Suppressor macrophage treated with lipopolysaccharide for 1 hour (primary cell): ENCODE data around the gene CSNK2B.
"Not testable (repeated sequence)": the region's sequence is repeated elsewhere in the genome, so short reads cannot be mapped to it uniquely, and the experiment has no call there.

Source experiments
- DNase-seq, 3 donors: peaks; one replicate each; pipeline ENCODE4 v3.0.0-alpha.2; 2020 to 2022

Gene CSNK2B

DNA sequence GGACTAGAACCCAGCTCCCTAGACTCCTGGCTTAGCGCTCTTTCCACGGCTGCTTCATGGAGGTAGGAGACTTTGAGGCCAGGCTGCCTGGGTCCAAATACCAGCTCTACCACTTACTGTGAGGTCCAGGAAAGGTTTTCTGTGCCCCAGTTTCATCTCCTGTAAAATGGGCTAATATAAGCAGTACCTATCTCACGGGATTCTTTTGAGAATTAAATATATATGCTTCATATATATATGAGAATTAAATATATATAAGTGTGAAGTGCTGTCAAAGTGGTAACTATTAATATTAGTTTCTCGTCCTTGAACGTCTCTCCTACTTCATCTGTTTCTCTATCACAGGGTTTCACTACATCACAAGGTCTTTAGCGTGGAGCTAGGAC is 25.2 kb downstream of the CSNK2B start:
- DNase-seq = no peak

DNA sequence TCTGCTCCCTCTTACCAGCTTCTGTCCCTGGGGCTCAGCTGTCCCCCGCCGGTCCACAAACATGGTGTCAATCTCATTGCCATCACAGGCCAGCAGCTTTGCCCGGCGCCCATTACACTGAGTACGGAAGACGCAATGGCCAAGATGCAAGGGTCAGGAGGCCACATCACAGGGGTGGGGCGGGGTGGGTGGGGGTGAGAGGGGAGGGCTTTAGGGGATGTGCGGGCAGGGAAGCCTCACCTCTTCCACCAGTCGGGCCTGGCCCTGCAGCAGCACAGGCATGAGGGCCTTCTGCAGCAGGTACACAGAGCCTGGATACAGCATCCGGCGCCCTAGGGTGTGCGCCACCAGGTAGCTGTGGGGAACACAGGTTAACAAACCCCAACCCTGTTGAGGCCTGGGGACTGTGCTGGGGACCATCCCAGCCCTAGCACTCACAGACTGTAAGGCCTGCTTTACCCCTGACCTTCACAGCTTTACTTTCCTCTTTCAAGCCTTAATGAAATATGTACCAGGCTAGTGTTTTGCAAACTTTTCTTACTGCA is 25.8 kb downstream of the CSNK2B start:
- DNase-seq = no peak

DNA sequence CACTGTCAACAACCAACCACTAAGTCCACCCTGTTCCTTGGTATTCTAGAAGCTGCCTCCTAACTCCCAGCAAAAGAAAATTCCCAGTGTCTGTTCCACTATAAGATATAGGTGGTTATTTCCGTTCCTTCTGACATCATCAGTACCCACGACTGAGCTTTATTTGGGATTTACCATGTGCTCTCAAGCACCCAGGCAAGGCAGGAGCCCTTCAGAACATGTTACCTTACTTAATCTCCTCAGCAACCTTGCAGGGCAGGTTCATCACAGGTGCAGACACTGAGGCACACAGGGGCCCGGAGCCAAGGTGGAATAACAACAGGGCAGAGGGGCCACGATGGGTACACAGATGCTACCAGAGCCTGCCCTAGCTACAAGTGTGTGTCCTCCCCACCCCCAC is 26.5 kb downstream of the CSNK2B start:
- DNase-seq = no peak

DNA sequence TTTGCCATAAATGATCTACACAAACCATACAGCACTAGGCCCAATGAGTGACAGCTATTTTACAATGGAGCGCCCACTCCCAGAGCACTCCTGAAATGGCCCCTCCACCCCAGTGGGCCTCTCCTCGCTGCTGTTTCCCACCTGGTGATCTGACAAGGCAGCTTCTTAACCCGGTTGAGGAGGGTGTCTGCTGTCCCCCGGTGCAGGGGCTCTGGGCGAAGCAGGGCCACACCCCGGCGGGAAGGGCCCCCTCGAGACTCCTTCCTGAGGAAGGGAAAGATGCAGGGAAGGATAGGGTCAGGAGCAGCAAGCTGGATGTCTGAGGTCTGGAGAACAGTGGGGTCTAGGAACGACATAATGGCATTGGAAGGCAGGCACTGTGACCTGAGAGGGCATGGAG is 27.0 kb downstream of the CSNK2B start:
- DNase-seq = no peak

DNA sequence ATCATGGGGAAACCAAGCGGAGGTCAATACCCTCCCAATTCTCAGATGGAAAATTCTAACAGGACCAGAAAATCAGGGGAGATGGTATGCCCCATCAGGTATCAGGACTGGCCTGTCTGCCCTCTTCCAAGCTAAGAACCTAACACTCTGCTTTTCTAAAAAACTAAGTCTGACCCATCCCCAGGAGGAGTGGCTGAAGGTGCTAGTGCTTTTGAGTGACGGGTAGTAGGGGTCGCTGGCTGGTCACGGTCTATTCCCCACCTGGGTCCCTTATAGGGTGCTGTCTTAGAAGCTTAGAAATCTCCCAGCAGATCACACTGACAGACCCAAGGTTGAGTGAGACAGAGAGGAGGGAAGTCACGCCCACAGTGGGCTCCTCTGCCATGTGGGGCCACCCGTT is 27.7 kb downstream of the CSNK2B start:
- no peak for DNase-seq

DNA sequence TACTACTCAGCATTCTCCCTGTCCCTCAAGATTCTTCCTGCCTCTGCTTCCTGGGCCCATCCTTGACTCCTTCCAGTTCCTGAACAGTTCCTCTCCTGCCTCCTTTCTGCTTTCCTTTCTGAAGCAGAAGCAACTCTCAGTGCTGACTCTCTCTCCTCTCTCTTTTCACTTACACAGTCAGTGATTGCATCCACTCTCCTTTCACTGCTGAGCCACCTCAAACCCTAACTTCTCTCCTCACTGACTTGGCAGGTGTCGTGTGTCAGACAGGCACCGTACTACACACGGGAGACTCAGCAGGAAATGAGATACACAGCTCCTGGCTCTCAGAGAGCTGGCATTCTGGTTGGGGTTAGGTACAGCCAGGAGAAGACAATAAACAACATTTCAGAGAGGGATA is 31.7 kb downstream of the CSNK2B start:
- peak; percentile 18 to 41 (median 32) for DNase-seq

DNA sequence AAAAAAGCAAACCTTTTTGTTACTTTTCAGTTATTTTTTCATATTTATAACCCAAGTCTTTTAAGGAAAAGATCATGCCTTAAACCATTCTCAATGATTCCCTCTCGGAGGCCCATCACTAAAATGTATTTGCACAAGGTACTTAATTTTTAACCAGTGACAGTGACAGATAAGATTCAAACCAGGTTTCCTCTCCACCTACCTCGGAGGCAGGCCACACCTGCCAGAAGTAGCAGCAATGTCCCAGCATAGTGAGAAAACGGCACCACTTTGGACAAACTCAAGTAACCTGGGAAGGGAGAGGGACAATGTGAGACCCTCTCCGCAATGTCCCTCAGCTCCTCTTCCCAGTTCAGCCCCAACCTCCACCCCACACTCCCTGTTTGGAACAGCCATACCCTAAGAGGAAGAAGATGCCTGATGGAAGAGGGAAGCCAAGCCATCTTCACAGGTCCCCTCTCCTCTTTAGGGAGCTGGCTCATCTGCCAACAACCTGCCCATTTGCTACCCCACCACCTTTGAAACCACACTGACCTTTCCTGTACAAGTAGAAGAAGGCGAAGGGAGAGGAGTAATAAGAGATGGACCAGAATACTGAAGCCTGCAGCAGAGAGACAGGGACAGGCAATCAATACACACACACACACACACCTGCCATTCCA is 35.0 kb downstream of the CSNK2B start:
- DNase-seq = no peak

DNA sequence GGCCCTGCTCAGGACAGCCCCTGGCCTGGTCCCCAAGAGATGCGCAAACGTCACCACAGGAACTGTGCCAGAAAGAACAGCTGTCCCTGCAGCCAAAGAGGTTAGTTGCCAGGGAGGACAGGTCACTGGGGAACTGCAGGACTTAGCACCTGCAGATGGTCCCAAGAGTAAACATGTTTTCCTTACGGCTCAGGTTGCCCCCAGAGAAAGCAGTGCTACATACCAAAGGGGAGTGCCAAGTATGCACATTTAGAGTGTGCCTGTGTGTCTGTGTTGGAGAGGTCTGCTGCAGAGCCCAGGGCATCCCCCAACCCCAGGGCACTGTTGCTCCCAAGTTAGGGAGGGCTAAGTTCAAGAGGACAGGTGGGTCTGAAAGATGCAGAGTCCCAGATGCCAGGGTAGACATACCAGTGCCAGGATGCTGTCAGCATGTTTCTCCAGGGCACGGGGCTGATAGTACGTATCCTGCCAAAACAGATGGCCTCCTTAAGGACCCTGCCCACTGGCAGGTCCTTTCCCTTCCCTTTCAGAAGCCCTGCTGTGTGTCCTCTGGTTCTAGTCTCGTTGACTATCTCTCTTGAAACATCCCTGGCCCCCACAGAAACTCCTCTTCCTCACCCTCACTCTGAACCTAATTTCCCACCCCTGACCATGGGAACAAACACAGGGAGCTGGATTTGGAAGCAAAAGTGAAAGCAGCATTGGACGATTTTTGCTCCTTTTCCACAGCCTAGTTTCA is 36.0 kb downstream of the CSNK2B start:
- DNase-seq = peak; percentile 25 to 46 (median 42)

DNA sequence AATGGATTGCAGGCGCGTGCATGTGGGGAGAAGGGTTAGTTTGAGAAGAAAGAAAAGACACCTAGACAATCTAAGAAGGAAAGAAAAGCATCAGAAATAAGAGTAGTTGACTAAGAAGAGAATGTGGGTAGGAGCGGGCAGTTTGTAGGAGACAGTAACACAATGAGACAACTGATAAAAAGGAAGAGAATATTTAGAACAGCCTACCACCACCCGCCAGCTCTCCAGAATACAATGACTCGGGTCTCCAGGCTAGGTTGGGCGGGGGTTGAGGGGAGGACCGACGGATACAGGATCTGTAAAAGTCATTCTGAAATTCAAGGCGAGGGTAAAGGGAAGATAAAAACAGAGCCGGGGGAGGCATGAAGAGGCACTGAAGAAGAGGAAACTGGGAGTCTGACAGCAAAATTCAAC is 36.5 kb downstream of the CSNK2B start:
- DNase-seq = no peak

DNA sequence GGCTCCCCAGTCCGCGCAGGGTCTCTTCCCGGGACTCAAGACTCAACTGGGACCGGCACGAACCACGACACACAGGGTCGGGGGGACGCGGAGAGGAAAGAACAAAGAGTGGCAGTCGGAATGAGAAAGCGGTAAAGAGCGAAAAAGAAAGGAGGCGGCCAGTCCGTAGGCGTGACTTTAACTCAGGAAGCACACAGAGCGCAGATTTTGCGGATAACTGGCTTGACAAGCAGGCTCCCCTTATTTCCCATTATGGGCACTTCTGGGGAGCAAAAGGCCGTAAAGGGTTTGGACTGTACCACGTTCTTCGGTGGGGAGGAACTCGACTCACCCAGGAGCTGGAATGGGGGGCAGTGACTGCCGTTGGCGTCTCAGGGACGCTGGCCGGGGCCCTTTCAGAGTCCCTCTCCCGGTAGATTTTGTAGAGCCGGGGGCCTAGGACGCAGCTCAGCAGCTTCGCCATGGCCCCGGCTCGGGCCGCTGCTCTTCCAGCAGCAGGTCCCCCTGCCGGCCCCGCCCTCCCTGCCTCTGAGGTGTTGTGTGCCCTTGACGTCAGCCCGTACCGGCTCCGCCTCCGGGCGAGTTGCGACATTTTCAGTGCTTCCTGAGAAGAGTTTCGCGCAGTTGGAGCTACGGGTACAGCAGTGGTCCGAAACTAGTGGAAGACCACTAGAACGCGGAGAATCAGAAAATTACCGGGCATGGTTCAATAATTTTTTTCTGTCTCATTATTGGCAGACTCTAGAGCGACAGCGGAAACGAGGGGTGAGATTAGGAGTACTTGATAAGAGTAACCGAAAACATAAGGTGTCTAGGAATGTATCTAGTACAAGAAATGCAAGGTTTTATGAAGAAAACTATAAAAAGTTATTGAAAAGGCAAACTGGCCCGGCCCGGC is 37.2 kb downstream of the CSNK2B start, which contains the start of gene ABHD16A:
Gene ABHD16A, minus strand, starts transcription at position 506 of the 898 bp plus-strand sequence. Its CDS starts 43 bp downstream, at position 463.
- peak; percentile 99 for DNase-seq

DNA sequence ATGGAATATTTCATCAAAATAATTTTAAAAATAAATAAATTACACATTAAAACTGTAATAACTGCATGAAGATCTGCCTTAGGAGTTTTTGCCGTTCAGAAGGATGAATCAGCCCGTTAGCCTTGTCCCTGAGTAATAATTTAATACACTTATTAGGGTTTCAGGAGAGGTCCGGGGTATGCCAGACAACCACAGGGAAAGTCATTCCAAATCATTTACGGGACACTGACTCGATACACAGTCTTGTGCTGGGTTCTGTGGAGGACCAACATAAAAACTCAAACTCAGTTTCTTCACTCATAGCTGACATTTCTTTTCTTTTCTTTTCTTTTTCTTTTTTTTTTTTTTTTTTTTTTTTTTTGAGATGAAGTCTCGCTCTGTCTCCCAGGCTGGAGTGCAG is 40.1 kb downstream of the CSNK2B start:
- no peak for DNase-seq

DNA sequence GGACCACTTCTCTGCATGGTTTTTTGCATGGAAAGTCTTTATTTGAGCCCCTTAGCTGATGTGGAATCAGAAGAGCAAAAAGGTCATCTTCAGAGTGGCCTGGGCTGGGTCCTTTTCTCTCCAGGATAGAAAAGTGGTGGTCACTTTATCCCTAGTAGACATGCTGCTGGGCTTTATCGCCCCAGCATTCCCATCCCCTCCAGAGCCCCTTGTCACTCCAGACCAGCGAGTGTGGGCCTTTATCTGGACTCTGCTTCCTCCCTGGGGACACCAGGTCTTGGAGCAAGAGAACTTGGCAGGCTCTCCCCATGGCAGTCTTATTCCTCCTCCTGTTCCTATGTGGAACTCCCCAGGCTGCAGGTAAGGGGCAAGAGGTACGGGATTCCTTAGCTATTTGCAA is 40.7 kb downstream of the CSNK2B start, which contains the start of gene LY6G6F:
Gene LY6G6F, plus strand, starts transcription at position 268 of the 400 bp plus-strand sequence. Its CDS starts 41 bp downstream, at position 309.
- no peak for DNase-seq

DNA sequence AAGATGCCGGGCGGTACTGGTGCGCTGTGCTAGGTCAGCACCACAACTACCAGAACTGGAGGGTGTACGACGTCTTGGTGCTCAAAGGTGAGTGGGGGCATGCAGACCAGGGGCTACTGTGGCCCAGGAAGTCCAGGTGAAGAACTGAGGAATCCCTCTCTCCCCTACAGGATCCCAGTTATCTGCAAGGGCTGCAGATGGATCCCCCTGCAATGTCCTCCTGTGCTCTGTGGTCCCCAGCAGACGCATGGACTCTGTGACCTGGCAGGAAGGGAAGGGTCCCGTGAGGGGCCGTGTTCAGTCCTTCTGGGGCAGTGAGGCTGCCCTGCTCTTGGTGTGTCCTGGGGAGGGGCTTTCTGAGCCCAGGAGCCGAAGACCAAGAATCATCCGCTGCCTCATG is 41.8 kb downstream of the CSNK2B start:
- no peak for DNase-seq

DNA sequence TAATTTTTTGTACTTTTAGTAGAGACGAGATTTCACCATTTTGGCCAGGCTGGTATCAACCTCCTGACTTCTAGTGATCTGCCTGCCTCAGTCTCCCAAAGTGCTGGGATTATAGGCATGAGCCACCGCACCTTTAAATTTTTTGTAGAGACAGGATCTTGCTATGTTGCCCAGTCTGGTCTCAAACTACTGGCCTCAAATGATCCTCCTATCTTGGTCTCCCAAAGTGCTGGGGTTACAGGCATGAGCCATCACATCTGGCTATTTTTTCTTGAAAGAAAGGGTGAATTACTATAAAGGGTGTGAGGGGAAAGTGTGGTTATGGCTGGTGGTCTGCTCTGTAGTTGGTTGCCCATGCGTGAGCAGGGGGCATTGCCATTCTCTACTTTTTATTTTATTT is 42.3 kb downstream of the CSNK2B start:
- no peak for DNase-seq

DNA sequence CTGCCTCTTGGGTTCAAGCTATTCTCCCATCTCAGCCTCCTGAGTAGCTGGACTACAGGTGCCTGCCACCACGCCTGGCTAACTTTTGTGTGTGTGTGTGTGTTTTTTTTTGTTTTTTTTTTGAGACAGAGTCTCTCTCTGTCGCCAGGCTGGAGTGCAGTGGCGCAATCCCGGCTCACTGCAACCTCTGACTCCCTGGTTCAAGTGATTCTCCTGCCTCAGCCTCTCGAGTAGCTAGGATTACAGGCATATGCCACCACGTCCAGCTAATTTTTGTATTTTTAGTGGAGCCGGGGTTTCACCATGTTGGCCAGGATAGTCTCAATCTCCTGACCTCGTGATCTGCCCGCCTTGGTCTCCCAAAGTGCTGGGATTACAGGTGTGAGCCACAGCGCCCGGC is 43.3 kb downstream of the CSNK2B start:
- DNase-seq = not testable (repeated sequence)

DNA sequence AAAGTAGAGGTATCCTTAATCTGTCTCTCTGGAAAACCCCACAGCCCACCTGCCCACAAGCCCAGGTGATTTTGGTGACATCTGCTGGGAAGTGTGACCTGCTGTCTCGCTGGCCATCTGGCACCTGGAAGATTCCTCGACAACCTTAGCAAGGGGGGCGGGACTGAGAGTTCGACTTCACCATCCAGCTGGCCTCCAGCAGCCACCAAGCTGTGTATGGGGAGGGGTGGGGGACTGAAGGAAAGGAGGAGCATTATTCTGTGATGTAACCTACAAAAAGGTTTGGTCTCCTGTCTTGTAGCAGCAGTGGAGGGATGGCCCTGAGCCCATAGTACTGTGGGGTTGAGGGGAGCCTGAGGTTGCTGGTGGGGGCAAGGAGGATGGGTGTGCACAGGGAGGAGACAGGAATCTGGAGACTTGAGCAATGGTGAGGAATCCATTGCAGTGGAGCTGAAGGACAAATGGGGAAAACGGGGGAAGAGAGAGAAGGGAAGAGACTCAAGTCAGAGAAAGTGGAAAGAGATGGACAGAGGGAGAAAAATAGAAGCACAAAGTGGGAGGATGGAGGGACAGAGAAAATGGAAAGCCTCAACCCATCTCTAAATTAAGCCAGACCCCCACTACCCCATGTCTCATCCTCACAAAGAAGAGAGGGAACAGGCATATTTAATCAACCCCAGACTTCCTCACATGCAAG is 44.8 kb downstream of the CSNK2B start:
- DNase-seq = no peak

DNA sequence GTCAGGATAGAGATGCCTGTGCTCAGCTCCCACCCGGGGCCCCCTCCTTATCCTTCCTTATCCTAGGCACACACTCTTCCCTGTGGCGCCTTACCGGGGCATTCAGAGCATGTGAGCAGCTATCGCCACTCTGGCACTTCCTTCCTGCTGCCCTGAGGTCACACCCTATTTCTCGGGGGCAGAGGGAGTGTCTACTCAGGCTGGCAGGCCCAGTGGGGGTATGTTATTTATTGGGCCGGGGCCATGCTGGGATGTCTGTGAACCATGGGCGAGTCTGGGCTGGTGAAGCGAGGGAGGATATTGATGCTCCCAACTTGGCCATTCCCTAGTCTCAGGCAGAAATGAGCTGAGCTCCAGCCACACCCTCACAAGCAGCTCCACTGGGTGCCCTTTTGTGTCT is 45.4 kb downstream of the CSNK2B start:
- peak; percentile 34 to 46 (median 36) for DNase-seq

DNA sequence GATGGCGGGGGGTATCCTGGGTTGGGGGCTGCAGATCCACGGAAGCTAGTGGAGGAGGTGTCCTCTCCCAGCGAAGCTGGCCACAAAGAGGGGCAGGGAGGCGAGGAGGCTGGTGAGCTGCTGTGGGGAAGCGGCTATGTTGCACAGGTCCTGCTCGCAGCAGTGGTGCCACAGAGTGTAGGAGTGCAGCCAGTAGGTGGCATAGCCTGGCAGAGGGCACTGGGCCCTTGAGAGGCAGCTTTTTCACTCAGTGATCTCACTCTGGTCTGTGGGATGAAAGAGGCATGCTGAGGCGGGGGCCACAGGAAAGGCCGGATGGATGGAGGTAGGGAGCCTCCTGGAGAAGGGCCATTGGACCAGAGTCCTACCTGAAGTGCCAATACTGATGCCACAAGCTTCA is 46.4 kb downstream of the CSNK2B start:
- DNase-seq = peak; percentile 41 to 53 (median 45)

DNA sequence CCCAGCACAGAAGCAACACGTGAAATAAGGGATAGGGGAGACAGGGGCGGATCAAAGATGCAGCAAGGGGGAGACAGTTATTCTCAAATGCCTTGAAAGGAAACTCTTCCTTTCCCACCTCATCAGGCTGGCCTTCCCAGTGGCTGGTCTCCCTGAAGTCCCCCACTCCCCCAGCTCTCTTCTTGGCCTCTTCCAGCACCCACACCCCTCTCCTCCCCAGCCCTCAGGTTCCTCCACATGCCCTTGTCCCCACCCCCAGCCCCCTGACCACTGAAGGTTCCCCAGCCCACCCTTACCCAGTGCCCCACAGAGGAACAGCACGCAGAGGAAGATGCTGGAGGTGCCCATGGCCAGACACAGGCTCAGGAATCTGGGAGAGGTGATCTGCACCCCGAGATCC is 47.6 kb downstream of the CSNK2B start:
- no peak for DNase-seq

DNA sequence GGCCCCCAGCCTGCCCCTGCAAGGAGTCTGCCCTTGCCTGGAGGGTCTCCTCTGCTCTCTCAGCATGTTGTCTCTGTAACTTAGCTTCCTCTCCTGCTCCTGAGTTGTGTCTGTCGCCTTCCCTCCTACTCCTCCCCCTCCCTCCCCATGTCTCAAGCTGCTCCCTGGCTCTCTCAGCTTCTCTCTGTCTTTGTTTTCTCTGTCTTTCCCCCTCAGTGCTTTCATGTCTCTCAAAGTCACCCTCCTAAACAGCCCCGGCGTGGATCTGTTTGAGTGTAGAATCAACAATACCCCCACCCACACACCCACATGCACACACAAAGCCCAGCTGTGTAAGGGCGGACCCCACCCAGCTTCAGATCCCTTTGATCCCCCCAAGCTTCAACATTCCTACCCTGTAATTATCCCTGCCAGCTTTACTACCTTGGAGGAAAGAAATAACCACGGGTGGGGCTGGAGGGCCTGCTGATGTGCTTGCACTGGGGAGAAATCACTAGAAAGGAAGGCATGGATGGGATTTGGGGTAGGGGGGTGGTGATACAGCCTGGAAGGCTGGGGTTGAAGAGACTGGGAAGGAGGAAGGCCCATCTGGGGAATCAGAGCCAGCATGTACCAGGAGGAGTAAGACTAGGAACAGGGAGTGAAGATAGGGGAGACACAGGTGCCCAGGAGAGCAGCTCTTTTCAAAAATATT is 48.3 kb downstream of the CSNK2B start:
- DNase-seq = peak in 1 of 3 donors; percentile 19
